HepG2 (cell line): ENCODE measurements around the gene PTK7. TPM values are rescaled to one million over a fixed set of nuclear protein-coding genes. Genes with fewer than 3 reads are reported as not detected.

ENCODE experiments used
- ASH2L ChIP-seq: fragments of 300-600, 200-600 bp; sonication (generic); IDR thresholded peaks from 2 replicates; pipeline ENCODE4 v1.7.0; 2017; ENCODE audit warnings: low read depth, mild to moderate bottlenecking, moderate library complexity, mixed read lengths, low read length; ENCODE audit not compliant: insufficient read length
- CENPX ChIP-seq: sonication (generic); formaldehyde crosslinking; IDR thresholded peaks from 2 replicates; pipeline ENCODE4 v1.9.0; 2021; ENCODE audit warnings: mild to moderate bottlenecking, missing genetic modification reagents, moderate library complexity
- CTCF ChIP-seq: sonication (generic); formaldehyde crosslinking; IDR thresholded peaks from 2 replicates; pipeline ENCODE4 v1.5.0; 2020; ENCODE audit warnings: mild to moderate bottlenecking, missing genetic modification reagents, moderate library complexity
- DMAP1 ChIP-seq: IDR thresholded peaks from 2 replicates; pipeline ENCODE4 v1.6.1; 2016
- GABPB1 ChIP-seq: IDR thresholded peaks from 2 replicates; pipeline ENCODE4 v1.6.1; 2016; ENCODE audit warnings: mild to moderate bottlenecking, missing genetic modification reagents, moderate library complexity, missing compliant biosample characterization
- GATAD1 ChIP-seq: IDR thresholded peaks from 2 replicates; pipeline ENCODE4 v1.6.1; 2016; ENCODE audit warnings: missing genetic modification reagents, missing compliant biosample characterization
- NFKBIZ ChIP-seq: IDR thresholded peaks from 2 replicates; pipeline ENCODE4 v1.6.1; 2018; ENCODE audit warnings: missing genetic modification reagents, missing compliant biosample characterization
- NR0B2 ChIP-seq: sonication (generic); formaldehyde crosslinking; IDR thresholded peaks from 2 replicates; pipeline ENCODE4 v1.4.0; 2020; ENCODE audit warnings: mild to moderate bottlenecking, missing genetic modification reagents
- THAP7 ChIP-seq: sonication (generic); formaldehyde crosslinking; IDR thresholded peaks from 2 replicates; pipeline ENCODE4 v1.8.1; 2023; ENCODE audit warnings: mild to moderate bottlenecking, missing genetic modification reagents
- ZBED4 ChIP-seq: sonication (generic); formaldehyde crosslinking; IDR thresholded peaks from 2 replicates; pipeline ENCODE4 v1.4.0; 2020; ENCODE audit warnings: missing genetic modification reagents, borderline replicate concordance
- ZC3H4 ChIP-seq: sonication (generic); formaldehyde crosslinking; IDR thresholded peaks from 2 replicates; pipeline ENCODE4 v1.4.0; 2020; ENCODE audit warnings: missing genetic modification reagents, borderline replicate concordance
- ZNF160 ChIP-seq: sonication (generic); formaldehyde crosslinking; IDR thresholded peaks from 2 replicates; pipeline ENCODE4 v1.8.0; 2022; ENCODE audit warnings: mild to moderate bottlenecking, inconsistent platforms, missing genetic modification reagents
- ZNF232 ChIP-seq: sonication (generic); formaldehyde crosslinking; IDR thresholded peaks from 2 replicates; pipeline ENCODE4 v1.4.0; 2020; ENCODE audit warnings: missing genetic modification reagents, borderline replicate concordance
- ZNF235 ChIP-seq: sonication (generic); formaldehyde crosslinking; IDR thresholded peaks from 2 replicates; pipeline ENCODE4 v1.8.1; 2023; ENCODE audit warnings: mild to moderate bottlenecking, missing genetic modification reagents, borderline replicate concordance
- ZNF280B ChIP-seq: sonication (generic); formaldehyde crosslinking; IDR thresholded peaks from 2 replicates; pipeline ENCODE4 v1.5.0; 2020; ENCODE audit warnings: missing genetic modification reagents, mild to moderate bottlenecking, borderline replicate concordance
- polyA plus RNA-seq, 8 experiments: library from polyadenylated mRNA; depleted of rRNA in 3 of 8; stranded (reverse) in 7 of 8; unstranded in 1 of 8; fragments of >200 nt; fragmentation: Illumina TruSeq in 4 of 8; extraction: Trizol in 4 of 8; gene quantifications; 2 replicates each; pipeline versions ENCODE4 v1.2.1 to v1.2.3, GENCODE V29; 2011 to 2016; ENCODE audit warnings: low read depth in 4 of 8, missing spikeins in 1 of 8, mixed read lengths in 1 of 8; ENCODE audit not compliant: insufficient read depth in 1 of 8
- total RNA-seq, 5 experiments: library from RNA; depleted of rRNA; stranded (reverse); fragments of >200 nt; fragmentation: Illumina TruSeq; extraction: Trizol; gene quantifications; 2 replicates each; pipeline ENCODE4 v1.2.3, GENCODE V29; 2016; ENCODE audit warnings: low read depth in 1 of 5

PTK7 gene
- total and polyA plus RNA-seq, 2 of the 13 experiments (the other 11 are each of a cell fraction or from before 2014, with no cell fraction given), result 98.5 to 99.8 TPM

- peak; percentile 32; the same call in 1 of the 2 replicates for TF ChIP-seq ZNF160 (CRISPR knock-in tag)
- no peak for TF ChIP-seq CENPX (CRISPR knock-in tag)
- TF ChIP-seq THAP7 (CRISPR knock-in tag), result no peak
- peak; percentile 27; the same call in 1 of the 2 replicates for TF ChIP-seq ZBED4 (CRISPR knock-in tag)
- peak; percentile 71 for TF ChIP-seq ASH2L
- peak; percentile 99 for TF ChIP-seq GATAD1
- peak; percentile 79 for TF ChIP-seq NR0B2 (CRISPR knock-in tag)
- peak; percentile 55; the same call in 1 of the 2 replicates for TF ChIP-seq ZNF232 (CRISPR knock-in tag)
- peak; percentile 84 for TF ChIP-seq GABPB1
- peak; percentile 80 for TF ChIP-seq DMAP1
- no peak for TF ChIP-seq ZNF235 (CRISPR knock-in tag)
- TF ChIP-seq NFKBIZ, result 0 out of 2 replicates have a peak, but pooled peaks have one; percentile 39
- TF ChIP-seq ZC3H4 (CRISPR knock-in tag), result 0 out of 2 replicates have a peak, but pooled peaks have one; percentile 16
- TF ChIP-seq CTCF, result peak; percentile 11; the same call in 1 of the 2 replicates
- TF ChIP-seq ZNF280B (CRISPR knock-in tag), result no peak; the same call in none of the 2 replicates
Measured at GRCh38 chr6:43059168-43060033, 16.7 kb upstream of the PTK7 start, which contains the start of the genes KLC4 and MRPL2 (continued).
